GM12801 (cell line): ENCODE results near the gene OR6N1.

Source experiments
- TF ChIP-seq, protein P1 (sequence below): IDR thresholded peaks from one replicate; pipeline ENCODE4 v1.5.1; 2011; ENCODE audit warnings: control low read depth; ENCODE audit not compliant: insufficient read length; ENCODE audit errors: extremely low read depth

Gene OR6N1, protein sequence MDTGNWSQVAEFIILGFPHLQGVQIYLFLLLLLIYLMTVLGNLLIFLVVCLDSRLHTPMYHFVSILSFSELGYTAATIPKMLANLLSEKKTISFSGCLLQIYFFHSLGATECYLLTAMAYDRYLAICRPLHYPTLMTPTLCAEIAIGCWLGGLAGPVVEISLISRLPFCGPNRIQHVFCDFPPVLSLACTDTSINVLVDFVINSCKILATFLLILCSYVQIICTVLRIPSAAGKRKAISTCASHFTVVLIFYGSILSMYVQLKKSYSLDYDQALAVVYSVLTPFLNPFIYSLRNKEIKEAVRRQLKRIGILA

DNA sequence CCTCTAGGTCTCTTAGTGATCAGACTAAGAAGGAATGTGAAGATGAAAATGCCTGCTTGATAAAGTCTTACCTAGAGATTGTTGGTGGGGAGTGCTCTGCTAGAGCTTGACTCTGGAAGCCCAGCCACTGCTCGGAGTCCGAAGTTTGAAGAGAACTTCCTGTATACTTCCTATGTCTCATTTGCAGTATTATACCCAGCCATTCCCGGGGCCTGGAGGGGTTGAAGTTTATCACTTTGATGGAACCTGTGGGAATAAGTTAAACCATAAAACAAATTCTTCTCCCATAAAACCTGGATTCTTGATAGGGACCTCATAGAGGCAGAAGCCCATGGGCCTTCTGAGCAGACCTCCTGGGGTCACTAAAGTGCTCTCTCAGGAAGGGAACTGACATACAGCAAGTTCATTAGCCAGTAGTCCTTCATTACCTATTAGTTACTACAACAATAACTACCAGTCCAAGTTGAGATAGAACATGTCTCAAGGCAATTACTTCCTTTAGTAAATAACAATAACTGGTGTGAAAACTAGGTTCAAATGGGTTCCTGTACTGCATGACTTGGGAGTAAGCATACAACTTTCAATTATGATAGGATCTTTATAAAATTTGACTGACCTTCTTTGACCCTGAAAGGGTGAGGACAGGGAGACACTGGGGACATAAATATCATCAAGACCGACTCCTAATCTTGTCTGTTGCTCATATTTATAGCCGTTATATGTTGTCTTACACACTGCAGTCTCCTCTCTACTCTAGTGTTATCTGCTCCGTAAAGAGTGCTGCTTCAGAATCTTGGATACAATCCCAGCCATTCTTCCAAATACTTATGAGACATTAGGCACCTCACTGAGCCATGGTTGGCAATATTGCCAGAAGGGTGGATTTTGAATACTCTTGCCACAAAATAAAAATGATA is at the start of gene OR6N1:
Gene OR6N1 (minus strand): TSS at position 246 of the 917 bp plus-strand sequence. CDS start 5,513 bp downstream, outside the sequence.
- TF ChIP-seq, protein P1, sequence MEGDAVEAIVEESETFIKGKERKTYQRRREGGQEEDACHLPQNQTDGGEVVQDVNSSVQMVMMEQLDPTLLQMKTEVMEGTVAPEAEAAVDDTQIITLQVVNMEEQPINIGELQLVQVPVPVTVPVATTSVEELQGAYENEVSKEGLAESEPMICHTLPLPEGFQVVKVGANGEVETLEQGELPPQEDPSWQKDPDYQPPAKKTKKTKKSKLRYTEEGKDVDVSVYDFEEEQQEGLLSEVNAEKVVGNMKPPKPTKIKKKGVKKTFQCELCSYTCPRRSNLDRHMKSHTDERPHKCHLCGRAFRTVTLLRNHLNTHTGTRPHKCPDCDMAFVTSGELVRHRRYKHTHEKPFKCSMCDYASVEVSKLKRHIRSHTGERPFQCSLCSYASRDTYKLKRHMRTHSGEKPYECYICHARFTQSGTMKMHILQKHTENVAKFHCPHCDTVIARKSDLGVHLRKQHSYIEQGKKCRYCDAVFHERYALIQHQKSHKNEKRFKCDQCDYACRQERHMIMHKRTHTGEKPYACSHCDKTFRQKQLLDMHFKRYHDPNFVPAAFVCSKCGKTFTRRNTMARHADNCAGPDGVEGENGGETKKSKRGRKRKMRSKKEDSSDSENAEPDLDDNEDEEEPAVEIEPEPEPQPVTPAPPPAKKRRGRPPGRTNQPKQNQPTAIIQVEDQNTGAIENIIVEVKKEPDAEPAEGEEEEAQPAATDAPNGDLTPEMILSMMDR: no peak

DNA sequence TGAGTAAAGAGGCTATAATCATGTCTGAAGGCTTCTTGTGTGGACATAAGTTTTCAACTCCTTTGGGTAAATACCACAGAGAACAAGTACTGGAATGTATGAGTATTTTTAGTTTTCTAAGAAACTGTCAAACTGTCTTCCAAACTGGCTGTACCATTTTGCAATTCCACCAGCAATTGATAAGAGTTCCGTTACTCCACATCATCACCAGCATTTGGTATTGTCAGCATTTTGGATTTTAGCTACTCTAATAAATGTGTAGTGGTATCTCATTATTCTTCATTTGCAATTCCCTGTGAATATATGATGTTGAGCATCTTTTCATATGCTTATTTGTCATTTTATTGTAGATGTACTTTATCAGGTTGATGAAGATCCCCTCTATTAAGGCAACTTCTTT is 49.7 kb upstream of the OR6N1 start:
- TF ChIP-seq, protein P1: no peak

DNA sequence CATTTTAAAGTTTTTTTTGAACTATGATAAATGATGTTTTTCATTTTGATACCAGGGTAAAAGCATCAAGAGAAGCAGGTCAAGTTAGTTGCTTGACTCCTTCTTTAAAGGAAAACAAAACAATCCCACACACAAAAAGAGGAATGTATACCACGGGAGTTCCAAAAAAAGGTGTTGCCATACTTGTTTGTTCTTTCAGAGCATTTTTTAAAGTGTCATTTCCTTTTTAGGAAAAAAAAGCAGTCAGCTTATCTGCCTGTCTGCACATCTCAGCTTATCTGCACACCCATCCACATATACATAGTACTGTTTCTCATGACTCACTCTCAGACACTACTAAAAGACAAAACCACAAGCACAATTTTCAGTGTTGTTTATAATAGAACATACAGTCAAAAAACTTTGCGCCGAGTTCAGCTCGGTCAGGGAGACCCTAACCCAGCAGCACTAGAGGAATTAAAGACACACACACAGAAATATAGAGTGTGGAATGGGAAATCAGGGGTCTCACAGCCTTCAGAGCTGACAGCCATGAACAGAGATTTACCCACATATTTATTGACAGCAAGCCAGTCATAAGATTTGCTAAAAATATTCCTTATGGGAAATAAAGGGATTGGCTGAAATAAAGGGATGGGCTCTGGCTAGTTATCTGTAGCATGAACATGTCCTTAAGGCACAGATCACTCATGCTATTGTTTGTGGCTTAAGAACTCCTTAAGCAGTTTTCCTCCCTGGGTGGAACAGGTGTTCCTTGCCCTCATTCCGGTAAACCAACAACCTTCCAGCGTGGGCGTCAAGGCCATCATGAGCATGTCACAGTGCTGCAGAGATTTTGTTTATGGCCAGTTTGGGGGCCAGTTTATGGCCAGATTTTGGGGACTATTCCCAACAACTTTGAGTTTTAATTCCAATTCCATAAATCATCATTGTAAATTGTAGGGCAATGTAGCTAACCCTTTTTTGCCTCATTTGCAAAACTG is 47.8 kb upstream of the OR6N1 start:
- TF ChIP-seq, protein P1: no peak

DNA sequence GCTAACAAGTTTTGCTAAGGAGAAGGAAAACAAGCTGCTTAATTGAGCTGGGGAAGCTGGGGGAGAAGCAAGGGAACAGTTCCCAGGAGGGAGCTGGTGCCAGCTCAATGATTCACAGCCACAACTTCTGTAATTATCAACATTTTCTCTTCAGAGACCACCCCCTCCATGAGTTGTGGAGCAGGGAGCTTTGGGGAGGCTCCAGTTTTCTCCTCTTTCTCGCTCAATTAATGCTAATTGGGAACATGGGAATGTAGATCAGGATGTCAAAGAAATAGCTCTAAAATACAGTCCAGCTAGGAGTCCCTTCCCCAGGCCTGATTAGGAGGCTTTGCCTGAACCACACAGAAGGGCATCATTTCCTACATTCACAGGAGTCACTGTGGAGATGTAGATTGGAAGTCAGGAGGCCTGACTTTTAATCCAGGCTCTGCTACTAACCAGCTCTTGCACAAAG is 47.0 kb upstream of the OR6N1 start:
- TF ChIP-seq, protein P1: no peak

DNA sequence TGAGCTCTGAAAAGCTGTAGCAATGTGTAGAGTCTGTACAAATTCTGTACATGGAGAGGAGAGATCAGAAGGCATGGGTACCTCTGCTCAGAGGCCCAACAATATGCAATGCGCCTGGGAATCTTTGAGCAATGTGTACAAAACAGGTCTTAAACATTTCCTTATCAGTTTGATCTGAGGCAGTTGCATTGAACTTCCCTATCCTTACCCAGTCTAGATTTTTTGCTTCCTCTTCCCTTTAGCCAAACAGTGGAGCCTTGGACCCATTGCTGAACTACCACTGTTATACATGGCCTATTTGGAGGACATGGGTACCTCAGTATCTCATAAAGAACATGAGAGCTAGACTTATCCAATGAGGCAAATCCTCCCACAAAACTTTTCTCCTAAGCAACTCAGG is 46.6 kb upstream of the OR6N1 start:
- TF ChIP-seq, protein P1: no peak

DNA sequence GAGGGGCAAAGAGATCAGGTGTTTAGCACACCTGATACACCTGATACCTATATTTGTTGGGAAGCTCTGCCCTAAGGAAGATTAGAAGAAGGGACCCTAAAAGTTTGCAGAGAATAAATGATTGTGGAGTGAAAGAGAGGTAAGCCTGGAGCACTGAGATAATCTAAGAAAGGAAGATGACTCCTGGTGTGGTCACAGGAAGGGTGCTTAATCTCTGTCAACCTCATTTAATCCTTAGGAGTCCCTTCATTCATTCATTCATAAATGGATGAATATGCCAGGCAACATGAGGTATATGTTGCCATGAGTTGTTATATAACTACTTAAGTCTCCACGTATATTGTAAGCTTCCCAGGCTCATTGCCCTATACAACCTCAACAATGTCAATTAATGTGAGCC is 43.0 kb upstream of the OR6N1 start:
- TF ChIP-seq, protein P1: no peak
